ENCODE data around the gene SLC24A3. TPM values are rescaled to one million over a fixed set of nuclear protein-coding genes. Genes with fewer than 3 reads are reported as not detected.
A peak's percentile ranks its signal among the peaks of the same experiment; 100 is the strongest.

The SLC24A3 gene
- total RNA-seq: 1 to 10 TPM in 3 of 9 donors, under 1 TPM in 6; 0.26 to 3.9 (median 0.77) TPM
- under 1 TPM; 0.34 to 0.86 TPM for polyA plus RNA-seq
- long read RNA-seq, donor 1: 0 reads
- long read RNA-seq, donor 2, partial matches to known transcripts: 0 of 1 reads
- long read RNA-seq, donor 2, other reads (novel, unspliced or antisense): 1 of 1 reads
- long read RNA-seq, donor 3: 0 reads

DNA sequence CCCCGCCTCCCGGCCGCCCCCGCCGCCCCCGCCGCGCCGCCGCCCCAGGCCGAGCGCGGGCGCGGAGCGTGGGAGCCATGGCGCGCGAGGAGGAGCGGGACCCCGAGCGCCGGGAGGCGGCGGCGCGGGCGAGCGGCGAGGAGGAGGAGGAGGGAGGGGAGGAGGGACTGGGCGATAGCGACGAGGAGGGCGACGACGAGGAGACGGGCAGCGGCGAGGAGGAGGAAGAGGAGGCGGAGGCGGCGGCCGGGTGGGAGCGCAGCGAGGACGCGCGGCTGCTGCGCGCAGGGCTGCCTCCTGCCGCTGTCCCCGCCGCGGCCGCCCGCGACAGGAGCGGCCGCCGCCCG lies at the start of gene SLC24A3:
Gene SLC24A3, plus strand, starts transcription at position 174 of the 347 bp plus-strand sequence.
- DNase-seq: peak in 2 of 5 donors; percentile 30 to 33
- no peaks in the 10 kb centered on the region for H3K9me3 ChIP-seq

DNA sequence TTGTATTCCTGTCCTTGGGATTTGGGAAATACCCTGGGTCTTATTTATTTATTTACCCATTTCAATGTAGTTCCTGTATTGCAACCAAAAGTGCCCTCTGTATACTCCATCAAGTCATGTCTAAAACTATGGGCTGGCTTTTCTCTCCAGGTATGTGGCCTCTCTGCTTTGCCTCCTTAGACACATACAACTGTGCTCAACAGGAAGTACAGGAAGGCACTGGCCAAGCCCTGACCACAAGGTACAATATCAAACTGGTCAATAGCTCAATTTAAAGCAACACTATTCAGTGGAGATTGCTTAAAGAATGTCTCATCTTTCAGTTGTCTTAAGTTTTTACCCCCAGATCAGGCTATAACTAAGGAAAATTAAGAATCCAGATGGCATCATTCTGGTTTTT lies 42.3 kb upstream of the SLC24A3 start:
- Histone ChIP-seq H3K9me3 (peaks cover 0 to 19% (median 3%) of the 10 kb centered on the region in 12 donors), H3K4me3 (no peak overlapping the region), H3K27me3 (peaks cover 0 to 6% (median 0%) of the 10 kb centered on the region in 9 donors), H3K4me1 (no peaks in the 10 kb centered on the region), H3K27ac (no peak overlapping the region), H3K36me3 (no peaks in the 10 kb centered on the region)
- TF ChIP-seq POLR2A (IDR thresholded peaks at IDR 0.05) (no peak), CTCF (IDR thresholded peaks at IDR 0.05) (no peak)
- intact Hi-C loops (cut with DNase I): no loop called here
- DNase-seq (no peak), ATAC-seq (no peak)

More for the DNA sequence above, at the start of gene SLC24A3:
- WGBS, 4 donors: 0 to 2% (median 1%) methylated on average over 19 to 61 of the region's 61 CpGs
- intact Hi-C loops (cut with DNase I): no loop called here
- Histone ChIP-seq H3K27me3 (peaks cover 0 to 46% (median 13%) of the 10 kb centered on the region in 9 donors), H3K4me1 (peaks cover 0 to 19% (median 7%) of the 10 kb centered on the region in 12 donors), H3K27ac (peak within 1 kb of the TSS in 1 of 12 donors; percentile 77), H3K4me3 (peak within 1 kb of the TSS; percentile 17 to 60 (median 52)), H3K36me3 (no peaks in the 10 kb centered on the region)
- ATAC-seq: peak in 1 of 4 donors; percentile 11
- TF ChIP-seq POLR2A (IDR thresholded peaks at IDR 0.05): no peak
- TF ChIP-seq CTCF (IDR thresholded peaks at IDR 0.05): no peak

DNA sequence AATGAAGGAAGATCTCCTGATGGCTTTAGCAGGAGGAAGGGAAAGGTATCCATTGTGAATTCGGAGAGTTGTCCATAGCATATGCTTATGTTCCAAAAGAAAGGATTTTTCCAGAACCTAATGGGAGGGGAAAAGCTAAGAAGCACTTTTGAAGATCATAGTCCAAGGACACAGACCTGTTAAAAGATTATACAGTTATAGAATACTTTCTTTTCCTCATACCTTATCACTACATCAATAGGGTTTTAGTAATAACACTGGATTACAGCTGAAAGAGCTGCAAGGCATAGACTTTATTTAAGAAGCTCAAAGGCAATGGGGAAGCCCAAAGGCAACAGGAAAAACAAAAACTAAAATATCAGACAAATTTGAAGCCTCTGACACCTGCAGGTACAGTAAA lies 39.8 kb upstream of the SLC24A3 start:
- intact Hi-C loops (cut with DNase I): no loop called here
- ATAC-seq (no peak), DNase-seq (no peak)
- H3K9me3 ChIP-seq: peaks cover 0 to 11% (median under 1%) of the 10 kb centered on the region in 12 donors
- no peak overlapping the region for H3K4me3 ChIP-seq
- WGBS, 4 donors: 61 to 75% (median 65%) methylated on average over 1 of the region's 1 CpG
- no peaks in the 10 kb centered on the region for H3K4me1 ChIP-seq
- H3K27me3 ChIP-seq: peaks cover 0 to 6% (median 0%) of the 10 kb centered on the region in 9 donors
- no peaks in the 10 kb centered on the region for H3K36me3 ChIP-seq
- no peak for TF ChIP-seq POLR2A (IDR thresholded peaks at IDR 0.05)
- TF ChIP-seq CTCF (IDR thresholded peaks at IDR 0.05): no peak
- H3K27ac ChIP-seq: no peak overlapping the region

DNA sequence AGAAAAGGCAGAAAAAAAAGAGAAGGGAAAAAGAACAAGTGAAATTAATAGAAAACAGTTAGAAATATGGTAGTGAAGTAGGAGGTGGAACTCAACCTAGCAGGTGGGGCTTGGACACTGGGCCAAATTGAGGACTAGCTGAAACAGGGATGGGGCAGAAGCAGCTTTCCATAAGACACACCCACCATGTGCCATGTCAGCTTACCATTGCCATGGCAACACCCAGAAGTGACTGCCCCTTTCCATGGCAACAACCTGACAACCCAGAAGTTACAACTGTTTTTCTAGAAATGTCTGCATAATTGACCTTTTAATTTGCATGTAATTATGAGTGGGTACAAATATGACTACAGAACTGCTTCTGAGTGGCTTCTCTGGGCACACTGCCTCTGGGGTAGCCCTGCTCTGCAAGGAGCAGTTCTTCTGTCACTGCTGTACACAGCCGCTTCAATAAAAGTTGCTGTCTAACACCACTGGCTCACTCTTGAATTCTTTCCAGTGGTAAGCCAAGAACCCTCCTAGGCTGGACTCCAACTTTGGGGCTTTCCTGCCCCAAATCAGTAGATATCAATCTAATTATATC lies 35.9 kb upstream of the SLC24A3 start:
- intact Hi-C loops (cut with DNase I): no loop called here
- H3K27ac ChIP-seq: no peak overlapping the region
- TF ChIP-seq CTCF (IDR thresholded peaks at IDR 0.05) (no peak), POLR2A (IDR thresholded peaks at IDR 0.05) (no peak)
- no peak for DNase-seq
- 45 to 100% (median 92%) methylated on average over 1 of the region's 1 CpG for WGBS, 4 donors
- H3K4me1 ChIP-seq: no peaks in the 10 kb centered on the region
- no peak for ATAC-seq
- no peak overlapping the region for H3K4me3 ChIP-seq
- H3K9me3 ChIP-seq: peaks cover 0 to 3% (median 0%) of the 10 kb centered on the region in 12 donors
- no peaks in the 10 kb centered on the region for H3K36me3 ChIP-seq
- peaks cover 0 to 7% (median 0%) of the 10 kb centered on the region in 9 donors for H3K27me3 ChIP-seq

All from heart left ventricle (tissue), 16 donors.